Activated CD8-positive, alpha-beta memory T cell treated with anti-CD3 and anti-CD28 coated beads, Interleukin-2, amount 50 U/mL, for 48 hours (primary cell): ENCODE data around the gene ALS2CL.

Experiments
- DNase-seq: peaks from one replicate; pipeline ENCODE4 v3.0.0-alpha.2; 2020

ALS2CL gene

GRCh38 chr3:46629551-46630517 lies 63.6 kb downstream of the ALS2CL start:
- DNase-seq, result peak; percentile 88

GRCh38 chr3:46628901-46629369 lies 64.5 kb downstream of the ALS2CL start:
- DNase-seq, result no peak

GRCh38 chr3:46627078-46627477 lies 66.4 kb downstream of the ALS2CL start:
- no peak for DNase-seq

DNA sequence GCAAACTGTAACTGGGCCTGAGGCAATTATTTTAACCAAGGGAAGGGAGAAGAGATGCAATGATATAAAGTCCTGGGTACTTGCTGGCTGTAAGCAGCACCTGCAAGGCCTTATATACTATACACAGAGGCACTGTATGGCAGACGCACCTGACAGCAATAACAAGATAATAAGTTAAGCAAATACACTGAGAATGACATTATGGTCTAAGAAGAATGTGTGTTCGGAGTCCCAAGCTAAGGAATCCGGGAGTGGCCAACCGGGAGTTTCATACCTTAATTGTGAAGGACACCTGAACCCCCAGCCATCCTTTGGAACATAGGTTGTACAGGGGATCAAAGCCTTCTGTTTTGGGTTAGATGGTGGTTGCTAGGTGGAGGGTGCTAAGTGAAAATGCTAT lies 67.4 kb downstream of the ALS2CL start:
- no peak for DNase-seq

DNA sequence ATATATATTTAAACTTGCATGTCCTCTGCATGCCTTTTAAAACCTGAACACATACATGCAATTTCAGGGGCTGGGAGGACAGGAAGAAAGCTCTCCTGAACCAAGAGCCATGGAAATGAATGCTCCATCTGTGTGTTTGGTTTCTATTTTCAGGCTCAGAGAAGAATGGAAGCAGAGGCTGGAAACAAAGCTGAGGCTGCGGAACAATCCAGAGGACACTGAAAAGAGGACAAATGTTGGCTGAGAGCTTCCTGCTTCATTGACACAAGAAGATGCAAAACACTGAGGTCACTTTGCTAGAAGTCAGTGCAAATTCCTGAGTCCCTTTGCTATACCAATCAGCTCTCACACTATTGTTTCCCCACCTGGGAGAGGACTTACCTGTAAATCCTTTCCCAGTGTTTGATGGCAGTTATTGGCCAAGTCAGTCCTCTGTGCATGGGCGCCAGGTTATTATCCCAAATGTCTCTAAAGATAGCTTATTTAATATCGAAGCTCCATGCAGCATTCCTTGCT lies 68.4 kb downstream of the ALS2CL start:
- DNase-seq, result no peak

DNA sequence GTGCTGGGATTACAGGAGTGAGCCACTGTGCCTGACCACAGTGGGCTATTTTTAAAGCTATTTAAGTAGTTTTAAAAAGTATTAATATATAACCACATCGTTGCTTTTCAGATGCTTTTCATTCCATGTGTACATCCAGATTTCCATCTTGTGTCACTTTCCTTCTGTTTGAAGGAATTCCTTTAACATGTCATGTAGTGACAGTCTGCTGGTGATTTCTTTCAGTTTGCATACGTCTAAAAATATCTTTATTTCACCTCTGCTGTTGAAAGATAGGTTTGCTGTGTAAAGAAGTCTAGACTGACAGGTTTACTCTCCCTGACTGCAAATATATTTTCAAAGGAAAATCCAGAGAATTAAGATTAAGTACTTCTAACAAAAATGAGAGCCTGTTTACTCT lies 68.9 kb downstream of the ALS2CL start:
- DNase-seq, result no peak

- no peak for DNase-seq
Measured at GRCh38 chr3:46619845-46620778, 73.4 kb downstream of the ALS2CL start.
